Activated CD8-positive, alpha-beta memory T cell treated with anti-CD3 and anti-CD28 coated beads for 36 hours (primary cell): ENCODE results near the gene TTYH3. TPM values are rescaled to one million over a fixed set of nuclear protein-coding genes. Genes with fewer than 3 reads are reported as not detected.
"Not testable (repeated sequence)": the region's sequence is repeated elsewhere in the genome, so short reads cannot be mapped to it uniquely, and the experiment has no call there.

Source experiments
- CTCF ChIA-PET: fragments of 350-600 bp; sonication (Branson Sonifier 250); formaldehyde crosslinking; loops from one replicate; lab custom pipeline; 2021; ENCODE audit warnings: antibody characterized with exemption; lab: Charles Lee
- POLR2A ChIA-PET: fragments of 350-600 bp; sonication (Branson Sonifier 250); formaldehyde crosslinking; loops from one replicate; lab custom pipeline; 2021; ENCODE audit warnings: antibody characterized with exemption; lab: Charles Lee
- total RNA-seq, 2 experiments: library from RNA; stranded (reverse); gene quantifications; one replicate each; pipeline ENCODE4 v1.2.3, GENCODE V29; 2021

TTYH3 gene
- total RNA-seq, 2 experiments from 2014 or later, result 22.9 to 24.3 TPM

DNA sequence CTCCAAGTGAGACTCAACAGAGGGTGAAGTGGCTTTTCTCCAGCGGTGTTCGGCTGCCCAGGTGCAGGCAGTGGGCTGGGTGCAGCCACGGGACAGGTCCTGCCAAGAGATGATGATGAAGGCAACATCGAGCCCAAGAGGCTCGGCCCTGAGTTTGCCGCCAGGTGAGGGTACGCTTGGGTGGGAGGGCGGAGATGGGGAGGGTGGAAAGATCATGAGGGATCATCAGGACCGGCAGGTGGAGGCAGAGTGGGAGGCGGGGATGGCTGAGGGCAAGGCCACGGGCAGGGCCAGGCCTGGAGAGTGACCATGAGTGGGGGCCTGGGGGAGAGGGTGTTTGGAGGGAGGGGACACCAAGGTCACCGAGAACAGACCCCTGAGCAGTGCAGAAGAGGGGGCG is 38.4 kb downstream of the TTYH3 start:
- ChIA-PET CTCF (interaction anchor here (0.7 to 5.2 kb wide), 21 partner anchors 12 to 219 kb away, joined by 3 to 57 read pairs (median 4); partner anchors contain the start of gene TTYH3), POLR2A (no interaction called here)

DNA sequence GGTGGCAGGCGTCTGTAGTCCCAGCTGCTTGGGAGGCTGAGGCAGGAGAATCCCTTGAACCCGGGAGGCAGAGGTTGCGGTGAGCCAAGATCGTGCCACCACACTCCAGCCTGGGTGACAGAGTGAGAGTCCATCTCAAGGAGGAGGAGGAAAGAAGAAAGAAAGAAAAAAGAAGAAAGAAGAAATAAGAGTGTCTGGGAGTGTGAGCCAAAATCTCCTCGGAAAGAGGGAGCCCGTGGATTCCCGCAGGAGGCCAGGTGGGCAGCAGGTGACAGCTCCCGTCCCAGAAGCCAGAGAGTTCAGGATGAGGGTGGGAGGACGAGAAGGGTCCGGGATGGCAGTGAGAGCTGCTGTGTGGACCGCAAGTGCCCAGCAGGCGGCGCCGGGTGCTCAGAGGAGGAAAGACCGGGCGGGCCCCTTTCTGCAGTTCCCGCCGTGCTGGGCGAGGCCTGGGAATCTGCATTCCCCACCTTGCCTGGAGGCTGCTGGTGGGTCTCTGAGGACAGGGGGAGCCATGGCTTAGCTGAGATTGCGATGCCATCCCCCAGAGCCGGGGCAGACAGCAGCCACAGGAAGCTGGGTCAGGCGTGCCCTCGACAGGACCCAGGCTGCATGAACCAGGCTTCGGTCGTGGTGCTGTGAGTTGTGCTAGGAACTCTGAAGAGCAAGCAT is 39.1 kb downstream of the TTYH3 start:
- ChIA-PET CTCF (interaction anchor here (0.6 to 5.2 kb wide), 25 partner anchors 11 to 420 kb away, joined by 3 to 57 read pairs (median 4); partner anchors contain the start of gene TTYH3), POLR2A (no interaction called here)

DNA sequence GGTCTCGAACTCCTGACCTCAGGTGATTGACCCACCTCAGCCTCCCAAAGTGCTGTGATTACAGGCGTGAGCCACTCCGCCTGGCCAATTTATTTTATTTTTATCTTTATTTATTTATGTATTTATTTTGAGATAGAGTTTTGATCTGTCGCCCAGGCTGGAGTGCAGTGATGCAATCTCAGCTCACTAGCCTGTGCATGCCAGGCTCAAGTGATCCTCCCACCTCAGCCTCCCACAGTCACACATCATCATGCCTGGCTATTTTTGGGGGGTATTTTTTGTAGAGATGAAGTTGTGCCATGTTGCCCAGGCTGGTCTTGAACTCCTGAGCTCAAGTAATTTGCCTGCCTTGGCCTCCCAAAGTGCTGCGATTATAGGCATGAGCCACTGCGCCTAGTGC is 41.4 kb downstream of the TTYH3 start:
- CTCF ChIA-PET, result interaction anchor here (1.2 kb wide), 1 partner anchor 37 kb away, joined by 8 read pairs; no protein-coding TSS in a partner anchor
- POLR2A ChIA-PET, result interaction anchor here (0.6 kb wide), 1 partner anchor 146 kb away, joined by 3 read pairs; no protein-coding TSS in a partner anchor

DNA sequence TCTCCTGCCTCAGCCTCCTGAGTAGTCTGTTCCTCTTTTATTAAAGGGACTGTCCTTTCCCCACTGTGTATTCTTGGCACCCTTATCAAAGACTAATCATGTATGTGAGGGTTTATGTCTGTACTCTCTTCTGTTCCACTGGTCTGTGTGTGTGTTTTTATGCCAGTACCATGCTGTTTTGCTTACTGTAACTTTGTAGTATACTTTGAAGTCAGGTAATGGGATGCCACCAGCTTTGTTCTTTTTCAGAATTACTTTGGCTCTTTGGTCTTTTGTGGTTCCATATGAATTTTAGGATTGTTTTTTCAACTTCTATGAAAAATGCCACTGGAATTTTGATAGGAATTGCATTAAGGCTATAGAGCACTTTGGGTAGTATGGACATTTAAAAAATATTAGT is 42.1 kb downstream of the TTYH3 start:
- CTCF ChIA-PET, result interaction anchor here (0.6 to 1.2 kb wide), 2 partner anchors 36 to 202 kb away, joined by 3 to 8 read pairs; no protein-coding TSS in a partner anchor

DNA sequence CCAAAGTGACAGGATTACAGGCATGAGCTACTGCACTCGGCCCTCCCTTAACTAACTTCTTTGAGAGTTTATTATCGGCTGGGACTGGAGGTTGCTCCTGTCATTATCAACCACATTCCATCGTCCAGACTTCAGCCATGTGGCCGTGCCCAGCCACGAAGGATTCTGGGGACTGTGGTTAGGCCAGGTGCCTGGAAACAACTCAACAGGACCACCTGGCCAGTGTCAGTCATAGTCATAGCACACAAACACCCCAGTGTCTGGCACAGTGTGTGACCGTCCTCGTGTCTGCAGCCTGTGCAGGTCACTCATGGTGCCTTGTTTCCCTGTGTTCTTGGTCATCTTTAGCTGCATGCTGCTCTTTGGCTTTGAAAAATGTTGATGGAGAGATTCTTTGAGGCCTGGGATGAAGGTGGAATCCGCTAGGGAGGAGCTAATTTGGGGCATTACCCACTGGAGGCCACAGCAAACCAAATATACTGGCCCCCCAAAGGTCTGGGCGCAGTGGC is 43.5 kb downstream of the TTYH3 start:
- POLR2A ChIA-PET, result no interaction called here
- CTCF ChIA-PET, result no interaction called here

More for the DNA sequence above, 42.1 kb downstream of the TTYH3 start:
- POLR2A ChIA-PET, result interaction anchor here (0.6 kb wide), 1 partner anchor 147 kb away, joined by 3 read pairs; no protein-coding TSS in a partner anchor

DNA sequence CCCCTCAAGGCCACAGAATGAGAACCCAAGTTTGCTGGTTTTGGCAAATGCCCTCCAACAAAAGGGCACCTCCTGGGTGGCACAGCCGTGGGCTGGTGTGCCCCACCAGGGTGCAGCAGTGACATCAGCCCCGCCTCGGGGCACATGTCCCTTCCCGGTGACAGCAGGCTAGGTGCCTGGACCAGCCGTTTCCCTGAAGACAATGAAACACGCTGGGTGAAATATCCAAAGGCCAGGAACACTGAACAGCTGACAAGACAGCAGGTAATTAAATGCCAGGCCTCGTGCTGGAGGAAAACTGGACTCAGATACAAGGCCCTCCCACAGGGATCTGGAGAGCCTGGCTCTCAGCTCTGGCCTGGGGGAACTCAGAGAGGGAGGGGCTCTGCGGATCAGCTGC is 44.8 kb downstream of the TTYH3 start:
- POLR2A ChIA-PET, CTCF ChIA-PET: not testable (repeated sequence)

DNA sequence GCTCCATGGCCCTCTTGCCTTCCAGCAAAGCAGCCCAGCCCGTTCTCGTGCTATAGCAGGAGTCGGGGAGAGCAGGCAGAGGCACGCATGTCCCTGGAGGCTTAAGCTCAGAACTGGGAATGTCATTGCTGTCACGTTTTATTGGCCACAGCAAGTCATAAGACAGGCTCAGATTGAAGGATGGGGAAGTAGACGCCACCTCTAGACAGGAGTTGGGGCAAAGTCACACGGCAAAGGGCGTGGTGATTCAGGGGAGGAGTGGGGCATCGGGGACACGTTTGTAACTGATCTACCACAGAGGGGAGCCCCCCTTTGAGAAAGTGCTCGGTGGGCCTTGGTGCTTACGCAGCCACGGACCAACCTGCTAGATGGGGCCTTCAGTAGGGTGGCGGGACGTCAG is 46.7 kb downstream of the TTYH3 start:
- CTCF ChIA-PET, POLR2A ChIA-PET: not testable (repeated sequence)

DNA sequence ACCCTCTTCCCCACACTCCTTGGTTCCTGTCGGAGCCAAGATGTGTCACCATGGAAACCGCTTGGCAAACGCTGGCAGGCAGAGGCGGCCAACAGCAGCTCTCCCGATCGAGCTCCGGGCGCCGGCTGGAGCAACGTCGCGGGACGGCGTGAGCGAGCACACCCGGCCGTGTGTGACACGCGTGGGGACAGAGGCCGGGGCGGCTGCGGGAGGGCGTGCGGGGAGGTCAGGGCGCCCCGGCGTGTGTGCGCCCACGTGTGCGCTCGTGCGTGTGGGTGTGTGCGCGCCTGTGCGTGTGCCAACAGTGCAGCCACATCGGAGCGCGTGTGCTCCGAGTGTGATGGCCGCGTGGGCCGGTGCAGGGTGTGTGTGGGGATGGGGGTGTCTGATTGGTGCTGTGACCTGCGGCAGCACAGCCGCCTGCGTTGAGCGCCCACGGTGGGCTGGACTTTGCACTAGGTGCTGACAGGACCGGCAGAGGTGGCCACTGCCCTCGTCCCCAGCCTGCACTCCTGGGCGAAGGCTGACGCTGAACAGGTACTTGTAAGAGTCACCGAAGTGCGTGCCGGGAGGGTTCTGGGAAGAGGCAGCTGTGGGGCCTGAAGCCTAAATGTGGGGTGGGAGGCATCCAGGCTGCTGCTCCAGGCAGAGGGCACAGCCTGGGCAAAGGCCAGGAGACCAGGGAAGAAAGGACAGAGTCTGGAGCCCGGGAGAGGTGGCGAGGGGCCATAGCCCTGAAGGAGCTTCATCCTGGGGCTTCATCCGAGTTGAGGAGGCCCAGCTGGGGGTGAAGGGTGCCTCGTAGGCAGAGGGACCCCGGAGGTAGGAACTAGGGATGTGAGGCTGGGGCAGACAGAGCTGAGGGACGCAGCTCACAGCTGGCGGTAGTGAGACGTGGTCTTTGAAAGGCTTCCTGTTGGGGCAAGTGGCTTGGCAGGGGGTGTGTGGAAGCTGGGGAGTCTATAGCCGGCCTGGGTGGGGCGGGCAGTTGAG is 47.6 kb downstream of the TTYH3 start:
- CTCF ChIA-PET, result interaction anchor here (0.9 to 1.7 kb wide), 2 partner anchors 10 to 20 kb away, joined by 3 to 5 read pairs; no protein-coding TSS in a partner anchor
- POLR2A ChIA-PET, result not testable (repeated sequence)

DNA sequence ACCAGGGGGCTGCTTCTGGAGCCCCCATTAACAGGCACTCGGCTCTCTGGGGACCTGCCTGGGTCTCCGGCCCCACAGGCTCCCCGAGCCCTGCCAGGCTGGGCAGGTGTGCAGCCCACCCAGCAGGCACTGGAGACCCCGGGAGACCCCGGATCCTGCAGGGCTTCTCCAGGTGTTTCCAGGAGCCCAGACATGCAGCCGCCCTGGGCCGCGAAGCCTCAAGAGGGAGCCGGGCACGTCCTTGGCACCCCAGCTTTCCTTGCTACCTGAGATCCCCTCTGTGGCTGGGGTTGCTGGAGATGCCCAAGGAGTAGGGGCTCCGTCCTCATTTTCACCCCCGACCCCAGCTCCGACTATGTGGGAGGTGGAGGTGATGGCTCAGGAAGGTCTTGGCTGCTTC is 48.5 kb downstream of the TTYH3 start:
- ChIA-PET POLR2A (no interaction called here), CTCF (interaction anchor here (0.9 to 2.1 kb wide), 4 partner anchors 9 to 229 kb away, joined by 3 to 11 read pairs (median 6); no protein-coding TSS in a partner anchor)

DNA sequence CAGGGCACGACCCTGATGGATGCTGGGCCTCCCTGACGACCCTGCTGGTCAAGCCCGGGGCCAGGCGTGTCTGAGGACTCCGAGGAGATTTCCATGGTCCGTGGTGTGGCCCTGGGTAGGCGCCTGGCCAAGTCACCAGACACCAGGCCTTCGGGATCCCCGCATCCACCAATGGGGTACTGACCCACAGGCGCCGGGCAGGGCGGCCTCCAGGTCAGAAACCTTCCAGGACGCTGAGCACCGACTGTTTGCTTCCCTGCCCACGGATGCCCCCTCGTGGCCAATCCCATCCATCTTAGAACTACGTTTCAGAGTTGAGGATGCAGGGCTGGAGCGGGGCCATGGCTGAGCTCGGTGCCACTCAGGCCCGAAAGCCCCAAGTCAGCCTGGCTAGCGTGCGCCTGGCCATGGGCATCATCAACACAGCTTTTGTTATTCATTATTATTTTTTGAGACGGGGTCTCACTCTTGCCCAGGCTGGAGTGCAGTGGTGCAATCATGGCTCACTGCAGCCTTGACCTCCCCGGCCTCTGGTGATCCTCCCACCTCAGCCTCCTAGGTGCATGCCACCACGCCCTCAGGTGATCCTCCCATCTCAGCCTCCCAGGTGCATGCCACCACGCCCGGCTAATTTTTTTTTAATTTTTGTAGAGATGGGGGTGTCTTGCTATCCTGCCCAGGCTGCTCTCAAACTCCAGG is 49.2 kb downstream of the TTYH3 start:
- ChIA-PET POLR2A (no interaction called here), CTCF (interaction anchor here (0.8 to 2.1 kb wide), 6 partner anchors 8 to 230 kb away, joined by 3 to 16 read pairs (median 6); no protein-coding TSS in a partner anchor)

DNA sequence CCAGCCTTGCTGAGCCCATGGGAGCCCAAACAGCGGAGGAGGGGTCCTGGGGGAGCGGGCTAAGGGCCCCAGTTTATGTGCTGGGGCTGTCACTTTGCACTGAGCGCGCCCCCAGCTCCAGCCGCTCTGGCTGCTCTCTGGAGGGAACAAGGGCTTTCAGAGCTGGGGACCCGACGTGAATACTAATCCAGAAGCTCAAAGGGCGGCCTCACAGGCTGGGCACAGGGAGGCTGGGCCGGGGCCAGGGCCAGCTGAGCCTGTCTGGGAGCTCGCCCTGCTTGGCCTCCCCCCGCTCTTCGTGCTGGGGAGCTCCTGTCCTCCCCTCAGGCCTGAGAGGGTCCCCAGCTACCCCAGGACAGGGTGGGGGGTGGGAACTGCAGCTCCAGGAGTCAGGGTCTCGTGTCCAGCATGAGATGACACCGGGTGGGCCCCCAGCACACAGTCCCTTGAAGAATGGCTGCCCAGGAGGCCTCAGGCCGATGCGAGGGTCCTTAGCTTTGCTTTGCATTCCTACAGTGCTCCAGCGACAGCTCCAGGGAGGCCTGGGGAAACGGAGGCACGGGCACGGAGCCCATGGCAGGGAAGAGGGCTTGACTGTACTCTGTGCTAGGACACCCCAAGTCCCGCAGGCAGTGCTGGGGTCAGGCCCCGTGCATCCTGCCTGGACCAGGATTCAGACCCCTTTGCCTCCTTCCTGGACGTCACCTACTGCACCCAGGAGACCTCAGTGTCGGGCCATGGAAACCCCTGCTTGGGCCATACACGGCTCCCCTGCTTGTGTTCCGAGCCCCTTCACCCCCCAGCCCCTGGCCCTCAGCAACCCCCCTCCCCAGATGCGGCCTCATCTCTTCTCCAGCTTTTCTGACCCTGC is 50.4 kb downstream of the TTYH3 start:
- ChIA-PET POLR2A (no interaction called here), CTCF (interaction anchor here (0.6 to 2.1 kb wide), 4 partner anchors 12 to 231 kb away, joined by 3 to 16 read pairs (median 8); no protein-coding TSS in a partner anchor)

DNA sequence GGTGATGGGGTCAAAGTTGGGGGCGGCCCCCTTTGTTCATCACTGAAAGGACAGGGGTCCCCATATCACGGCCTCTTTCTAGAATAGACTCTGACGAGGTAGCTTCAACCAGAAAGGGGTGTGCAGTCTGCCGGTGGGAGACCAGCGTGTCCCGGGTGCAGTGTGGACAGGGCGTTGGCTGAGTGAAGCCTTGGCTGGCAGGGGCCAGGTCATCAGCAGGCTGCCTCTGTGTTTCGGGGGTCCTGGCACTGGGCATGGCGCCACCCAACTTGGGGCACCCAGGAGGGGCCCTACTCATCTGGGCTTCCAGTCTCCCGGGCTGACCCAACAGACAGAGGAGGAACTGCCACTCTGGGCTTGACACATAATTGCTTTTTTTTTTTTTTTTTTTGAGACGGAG is 52.7 kb downstream of the TTYH3 start:
- CTCF ChIA-PET, result interaction anchor here (0.7 to 1.9 kb wide), 4 partner anchors 14 to 233 kb away, joined by 3 to 7 read pairs (median 4); no protein-coding TSS in a partner anchor

DNA sequence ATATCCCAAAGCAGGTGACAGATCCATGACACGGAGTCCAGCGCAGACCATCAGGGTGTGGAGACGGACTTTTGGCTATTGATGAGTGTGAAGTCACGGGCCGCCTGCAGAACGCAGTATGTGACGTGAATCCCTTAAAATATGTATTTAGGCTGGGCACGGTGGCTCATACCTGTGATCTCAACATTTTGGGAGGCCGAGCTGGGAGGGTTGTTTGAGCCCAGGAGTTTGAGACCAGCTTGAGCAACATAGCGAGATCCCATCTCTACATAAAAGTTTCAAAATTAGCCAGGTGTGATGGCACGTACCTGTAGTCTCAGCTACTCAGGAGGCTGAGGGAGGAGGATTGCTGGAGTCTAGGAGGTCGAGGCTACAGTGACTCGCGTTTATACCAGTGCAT is 54.3 kb downstream of the TTYH3 start:
- ChIA-PET CTCF (interaction anchor here (1.5 to 1.9 kb wide), 3 partner anchors 24 to 235 kb away, joined by 4 to 7 read pairs (median 4); no protein-coding TSS in a partner anchor), POLR2A (interaction anchor here (0.7 kb wide), 1 partner anchor 1177 kb away, joined by 7 read pairs; no protein-coding TSS in a partner anchor)

More for the DNA sequence above, 52.7 kb downstream of the TTYH3 start:
- POLR2A ChIA-PET, result no interaction called here

DNA sequence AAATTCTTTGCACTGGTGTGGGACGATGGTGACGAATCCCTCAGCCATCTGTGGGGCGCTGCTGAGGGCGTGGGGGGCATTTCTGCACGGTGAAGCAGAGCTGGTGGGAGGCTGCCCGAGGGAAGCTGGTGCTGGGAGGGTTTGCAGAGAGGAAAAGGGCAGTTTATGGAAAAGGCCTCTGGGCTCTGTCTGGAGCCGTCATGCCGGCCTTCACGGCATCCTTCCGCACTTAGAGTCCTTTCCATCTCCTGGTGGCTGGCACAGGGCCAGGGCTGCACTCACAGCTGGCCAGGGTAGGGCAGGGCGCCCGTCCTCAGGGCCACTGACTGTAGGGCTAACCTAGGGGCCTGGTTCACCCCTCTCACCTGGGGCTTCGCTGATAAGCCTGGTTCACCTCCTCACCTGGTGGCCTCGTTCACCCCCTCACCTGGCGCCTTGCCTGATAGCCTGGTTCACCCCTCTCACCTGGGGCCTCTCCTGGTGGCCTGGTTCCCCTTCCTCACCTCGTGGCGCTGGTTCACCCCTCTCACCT is 55.6 kb downstream of the TTYH3 start:
- CTCF ChIA-PET, result interaction anchor here (1.5 kb wide), 1 partner anchor 219 kb away, joined by 4 read pairs; no protein-coding TSS in a partner anchor
- POLR2A ChIA-PET, result no interaction called here

DNA sequence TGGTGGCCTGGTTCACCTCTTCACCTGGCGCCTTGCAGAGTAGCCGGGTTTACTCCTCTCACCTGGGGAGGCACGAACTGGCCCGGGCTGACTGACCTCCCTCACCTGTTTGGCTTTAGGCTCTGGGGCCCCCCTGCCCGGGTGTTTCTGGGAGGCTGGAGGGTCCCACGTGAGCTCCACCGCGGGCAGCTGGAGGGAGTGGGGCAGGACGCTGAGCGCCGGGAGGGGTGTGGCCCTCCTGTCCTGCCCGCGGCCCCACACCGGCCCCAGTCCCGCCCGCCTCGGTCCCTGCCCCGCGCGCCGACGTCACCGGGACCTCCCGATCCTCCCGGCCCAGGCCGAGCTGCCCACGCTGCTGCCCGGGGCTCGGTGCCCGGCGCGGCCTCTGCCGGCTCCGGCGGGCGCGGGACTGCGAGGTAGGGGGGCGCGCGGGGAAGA is 56.1 kb downstream of the TTYH3 start, which contains the start of gene AMZ1:
Gene AMZ1 (plus strand): TSS at position 322 of the 438 bp plus-strand sequence. CDS start 12,250 bp downstream, outside the sequence.
- POLR2A ChIA-PET, result no interaction called here
- CTCF ChIA-PET, result no interaction called here

DNA sequence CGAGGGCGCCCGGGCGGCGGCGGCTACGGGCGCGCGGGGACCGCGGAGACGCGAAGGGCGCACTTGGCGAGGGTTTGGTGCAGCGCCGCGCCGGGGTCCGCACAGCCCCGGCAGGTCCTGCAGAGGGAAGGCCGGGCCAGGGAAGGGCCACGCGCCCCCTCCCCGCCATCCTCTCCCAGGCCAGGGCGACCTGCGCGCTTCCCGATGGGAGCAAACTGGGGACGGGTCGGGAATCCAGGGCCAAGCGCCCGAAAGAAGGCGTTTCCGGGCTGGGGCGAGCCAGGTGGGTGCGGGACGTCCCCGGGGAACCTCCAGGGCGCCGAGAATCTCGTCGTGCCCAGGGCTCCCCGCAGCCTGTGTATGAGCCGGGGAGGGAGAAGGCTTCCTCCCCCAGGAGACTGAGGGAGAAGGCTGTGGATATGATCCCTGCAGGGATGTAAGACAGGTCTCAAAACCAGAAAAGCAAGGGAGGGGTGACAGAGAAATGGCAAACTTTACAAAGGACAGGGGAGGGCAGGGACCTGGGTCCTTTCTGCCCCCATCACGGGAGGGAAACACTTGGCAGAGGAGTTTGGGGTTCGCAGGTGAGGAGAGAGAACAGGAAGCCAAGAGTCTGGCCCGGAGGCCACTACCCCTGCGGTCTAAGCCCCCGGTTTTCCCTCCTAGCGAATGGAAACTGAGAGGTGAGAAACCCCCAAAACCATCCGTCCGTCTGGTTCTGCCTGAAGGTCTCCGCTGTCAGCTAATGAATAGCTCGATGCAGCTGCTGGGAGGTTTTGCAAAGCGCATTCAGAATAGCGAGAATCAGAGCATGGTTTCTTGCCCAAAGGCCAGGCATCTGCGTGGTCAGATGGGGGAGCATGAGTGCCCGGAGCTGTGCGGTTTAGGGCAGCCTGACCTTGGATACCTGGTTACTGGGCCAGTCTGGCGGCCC is 56.9 kb downstream of the TTYH3 start:
- CTCF ChIA-PET, result interaction anchor here (1.0 kb wide), 1 partner anchor 8 kb away, joined by 3 read pairs; no protein-coding TSS in a partner anchor
- POLR2A ChIA-PET, result no interaction called here
